Activated CD4-positive, alpha-beta T cell treated with anti-CD3 and anti-CD28 coated beads, Interleukin-2, amount 10 ng/mL, durations not matched to agents 7 days and 5 days (primary cell): ENCODE results near the gene MARCKSL1. TPM values are rescaled to one million over a fixed set of nuclear protein-coding genes. Genes with fewer than 3 reads are reported as not detected.

Source experiments
- CTCF ChIA-PET: fragments of 350-600 bp; sonication (Branson Sonifier 250); formaldehyde crosslinking; loops from one replicate; lab custom pipeline; 2021; ENCODE audit warnings: antibody characterized with exemption; lab: Charles Lee
- POLR2A ChIA-PET: fragments of 350-600 bp; sonication (Branson Sonifier 250); formaldehyde crosslinking; loops from one replicate; lab custom pipeline; 2021; ENCODE audit warnings: antibody characterized with exemption; lab: Charles Lee
- DNase-seq: peaks from one replicate; pipeline ENCODE4 v3.0.0-alpha.2; 2020
- H3K27ac Mint-ChIP-seq: one replicate; pipeline ENCODE4 v1.8.0; 2021; ENCODE audit warnings: mild to moderate bottlenecking, moderate library complexity, mixed read lengths
- H3K27me3 Mint-ChIP-seq: one replicate; pipeline ENCODE4 v1.8.0; 2021; ENCODE audit warnings: mixed read lengths
- H3K36me3 Mint-ChIP-seq: one replicate; pipeline ENCODE4 v1.8.0; 2021; ENCODE audit warnings: low read depth, mixed read lengths
- H3K4me1 Mint-ChIP-seq: one replicate; pipeline ENCODE4 v1.8.0; 2021; ENCODE audit warnings: mixed read lengths
- H3K4me3 Mint-ChIP-seq: one replicate; pipeline ENCODE4 v1.8.0; 2021; ENCODE audit warnings: mild to moderate bottlenecking, moderate library complexity, mixed read lengths
- H3K9me3 Mint-ChIP-seq: one replicate; pipeline ENCODE4 v1.8.0; 2021; ENCODE audit warnings: mixed read lengths
- total RNA-seq, 2 experiments: library from RNA; stranded (reverse); gene quantifications; one replicate each; pipeline ENCODE4 v1.2.3, GENCODE V29; 2021

Gene MARCKSL1
- total RNA-seq, 2 experiments from 2014 or later = 31.0 to 31.6 TPM

- Mint-ChIP-seq H3K9me3 (no peaks in the 10 kb centered on the region), H3K4me1 (peaks cover 51% of the 10 kb centered on the region), H3K36me3 (peaks cover 22% of the 10 kb centered on the region), H3K4me3 (peak overlapping the region; percentile 58), H3K27me3 (no peaks in the 10 kb centered on the region), H3K27ac (no peak overlapping the region)
- POLR2A ChIA-PET = interaction anchor here (0.7 kb wide), 1 partner anchor 10 kb away, joined by 3 read pairs; no protein-coding TSS in a partner anchor
- DNase-seq = peak; percentile 54
- CTCF ChIA-PET = interaction anchor here (0.5 to 1.8 kb wide), 8 partner anchors 10 to 338 kb away, joined by 3 to 6 read pairs (median 4); partner anchors contain the start of gene TMEM39B
Observed at GRCh38 chr1:32336963-32337675, 1.1 kb upstream of the MARCKSL1 start.

DNA sequence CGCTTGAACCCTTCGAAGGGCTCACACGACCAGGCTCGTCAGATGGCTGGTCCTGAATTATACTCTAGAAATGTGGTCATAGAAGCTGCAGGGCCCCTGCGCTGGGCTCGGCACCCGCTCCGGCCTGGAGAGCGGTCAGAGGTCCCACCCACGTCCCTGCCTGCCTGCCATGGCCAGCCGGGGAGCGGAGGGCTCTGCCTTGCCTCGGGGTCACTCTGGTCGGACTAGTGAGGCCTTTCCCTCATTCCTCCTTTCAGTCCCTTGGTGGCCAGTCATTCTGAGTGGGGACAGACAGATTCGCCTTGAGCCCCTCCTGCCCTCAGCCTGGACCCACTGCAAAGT lies 529 bp upstream of the MARCKSL1 start:
- Mint-ChIP-seq H3K36me3 (peaks cover 27% of the 10 kb centered on the region), H3K27me3 (no peaks in the 10 kb centered on the region), H3K9me3 (no peaks in the 10 kb centered on the region), H3K4me3 (peak overlapping the region; percentile 58), H3K4me1 (peaks cover 50% of the 10 kb centered on the region), H3K27ac (no peak overlapping the region)
- ChIA-PET POLR2A (interaction anchor here (0.9 to 1.4 kb wide), 6 partner anchors 8 to 121 kb away, joined by 3 to 6 read pairs (median 4); no protein-coding TSS in a partner anchor), CTCF (interaction anchor here (0.7 to 1.8 kb wide), 6 partner anchors 8 to 121 kb away, joined by 3 to 6 read pairs (median 4); no protein-coding TSS in a partner anchor)
- no peak for DNase-seq

DNA sequence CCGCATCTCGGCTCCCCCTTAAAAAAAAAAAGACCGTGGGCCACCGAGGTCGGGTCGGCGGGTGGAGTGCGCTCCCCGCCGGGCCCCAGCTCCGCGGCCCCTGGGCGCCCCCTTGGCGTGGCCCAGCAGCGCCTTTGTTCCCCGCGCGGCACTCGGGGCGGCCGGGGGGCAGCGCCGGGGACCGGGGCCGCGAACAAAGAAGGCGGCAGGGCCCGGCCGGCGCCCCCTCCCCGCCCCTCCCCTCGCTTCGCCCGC lies 571 bp downstream of the MARCKSL1 start:
- Mint-ChIP-seq H3K4me1 (peaks cover 48% of the 10 kb centered on the region), H3K27ac (no peak overlapping the region), H3K27me3 (no peaks in the 10 kb centered on the region), H3K36me3 (peaks cover 37% of the 10 kb centered on the region), H3K9me3 (no peaks in the 10 kb centered on the region), H3K4me3 (peak overlapping the region; percentile 82)
- CTCF ChIA-PET = interaction anchor here (0.5 to 1.4 kb wide), 5 partner anchors 13 to 87 kb away, joined by 3 to 5 read pairs (median 5); no protein-coding TSS in a partner anchor
- POLR2A ChIA-PET = interaction anchor here (0.5 to 1.4 kb wide), 8 partner anchors 12 to 119 kb away, joined by 3 to 6 read pairs (median 4); no protein-coding TSS in a partner anchor
- no peak for DNase-seq

DNA sequence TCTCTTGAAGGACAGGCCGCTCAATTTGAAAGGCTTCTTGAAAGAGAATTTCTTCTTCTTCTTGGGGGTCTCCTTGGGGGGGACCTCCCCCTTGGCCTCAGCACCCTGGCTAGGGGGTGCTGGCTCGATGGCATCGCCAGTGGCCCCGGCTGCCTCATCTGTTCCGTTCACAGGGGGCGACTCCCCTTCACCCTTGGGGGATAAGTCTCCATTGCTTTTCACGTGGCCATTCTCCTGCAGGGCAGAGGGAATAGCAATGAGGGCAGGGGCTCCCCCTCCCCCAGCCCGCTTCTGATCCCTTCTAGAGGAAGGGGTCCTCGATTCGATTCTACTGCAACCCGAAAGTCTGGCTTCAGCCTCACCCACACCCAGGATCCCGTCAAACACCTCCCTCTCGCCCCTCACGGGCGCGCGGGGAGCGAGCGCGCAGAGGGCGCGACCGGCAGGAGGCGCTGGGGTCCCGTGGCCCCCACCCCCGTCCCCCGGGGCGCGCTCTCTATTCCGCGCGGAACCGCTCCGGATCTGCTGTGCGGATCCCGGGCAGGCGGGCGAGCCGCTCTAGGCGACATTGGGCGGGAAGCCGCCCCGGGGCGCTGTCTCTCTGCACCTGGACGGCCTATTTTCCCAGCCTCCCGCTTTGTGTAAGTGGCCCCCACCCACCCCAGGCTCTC lies 1.0 kb downstream of the MARCKSL1 start:
- H3K9me3 Mint-ChIP-seq = no peaks in the 10 kb centered on the region
- H3K4me3 Mint-ChIP-seq = peak overlapping the region; percentile 82
- no peak overlapping the region for H3K27ac Mint-ChIP-seq

DNA sequence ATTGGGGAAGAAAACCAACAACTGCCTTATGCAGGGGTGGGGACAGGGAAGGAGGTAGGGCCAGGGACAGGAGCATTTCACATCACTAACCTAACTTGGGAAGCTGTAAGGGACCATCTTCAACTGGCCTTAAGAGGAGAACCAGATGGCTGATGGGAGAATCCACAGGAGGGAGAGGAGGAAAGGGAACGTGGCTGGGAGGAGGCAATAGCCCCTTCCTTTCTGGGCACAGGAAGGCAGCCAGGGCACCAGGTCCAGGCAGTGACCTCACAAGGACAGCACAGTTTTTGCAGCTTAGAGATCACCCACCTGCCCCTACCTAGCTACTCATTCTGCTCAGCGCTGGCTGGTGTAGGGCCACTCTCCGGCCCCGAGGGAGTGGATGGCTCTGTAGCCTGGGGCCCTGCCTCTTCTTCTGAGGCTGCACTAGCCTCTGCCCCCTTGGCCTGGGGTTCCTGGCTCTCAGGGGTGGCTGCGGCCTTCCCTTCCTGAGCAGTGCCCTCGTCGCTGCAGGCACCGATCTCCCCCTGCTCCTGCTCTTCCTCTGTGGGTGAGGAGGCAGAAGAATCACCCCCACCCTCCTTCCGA lies 1.7 kb downstream of the MARCKSL1 start:
- Mint-ChIP-seq H3K36me3 (peaks cover 43% of the 10 kb centered on the region), H3K27me3 (no peaks in the 10 kb centered on the region), H3K9me3 (no peaks in the 10 kb centered on the region), H3K27ac (peak overlapping the region; percentile 22), H3K4me1 (peaks cover 49% of the 10 kb centered on the region), H3K4me3 (peak overlapping the region; percentile 82)
- ChIA-PET POLR2A (interaction anchor here (0.6 kb wide), 1 partner anchor 29 kb away, joined by 4 read pairs; no protein-coding TSS in a partner anchor), CTCF (no interaction called here)
- DNase-seq = no peak

More for the DNA sequence above, 1.0 kb downstream of the MARCKSL1 start:
- ChIA-PET CTCF (interaction anchor here (0.6 to 0.7 kb wide), 3 partner anchors 12 to 87 kb away, joined by 3 to 5 read pairs (median 5); no protein-coding TSS in a partner anchor), POLR2A (interaction anchor here (0.6 to 1.4 kb wide), 5 partner anchors 13 to 119 kb away, joined by 3 to 6 read pairs (median 4); no protein-coding TSS in a partner anchor)
- DNase-seq = peak; percentile 56
- Mint-ChIP-seq H3K4me1 (peaks cover 48% of the 10 kb centered on the region), H3K36me3 (peaks cover 38% of the 10 kb centered on the region), H3K27me3 (no peaks in the 10 kb centered on the region)

- H3K9me3 Mint-ChIP-seq = no peaks in the 10 kb centered on the region
- no peak for DNase-seq
- POLR2A ChIA-PET = no interaction called here
- no peak overlapping the region for H3K27ac Mint-ChIP-seq
- H3K4me3 Mint-ChIP-seq = peak overlapping the region; percentile 9
- H3K4me1 Mint-ChIP-seq = peaks cover 44% of the 10 kb centered on the region
- H3K27me3 Mint-ChIP-seq = no peaks in the 10 kb centered on the region
- CTCF ChIA-PET = interaction anchor here (0.7 to 1.9 kb wide), 6 partner anchors 9 to 85 kb away, joined by 3 to 7 read pairs (median 4); no protein-coding TSS in a partner anchor
- peaks cover 50% of the 10 kb centered on the region for H3K36me3 Mint-ChIP-seq
Observed at GRCh38 chr1:32333251-32333963, 2.6 kb downstream of the MARCKSL1 start.

DNA sequence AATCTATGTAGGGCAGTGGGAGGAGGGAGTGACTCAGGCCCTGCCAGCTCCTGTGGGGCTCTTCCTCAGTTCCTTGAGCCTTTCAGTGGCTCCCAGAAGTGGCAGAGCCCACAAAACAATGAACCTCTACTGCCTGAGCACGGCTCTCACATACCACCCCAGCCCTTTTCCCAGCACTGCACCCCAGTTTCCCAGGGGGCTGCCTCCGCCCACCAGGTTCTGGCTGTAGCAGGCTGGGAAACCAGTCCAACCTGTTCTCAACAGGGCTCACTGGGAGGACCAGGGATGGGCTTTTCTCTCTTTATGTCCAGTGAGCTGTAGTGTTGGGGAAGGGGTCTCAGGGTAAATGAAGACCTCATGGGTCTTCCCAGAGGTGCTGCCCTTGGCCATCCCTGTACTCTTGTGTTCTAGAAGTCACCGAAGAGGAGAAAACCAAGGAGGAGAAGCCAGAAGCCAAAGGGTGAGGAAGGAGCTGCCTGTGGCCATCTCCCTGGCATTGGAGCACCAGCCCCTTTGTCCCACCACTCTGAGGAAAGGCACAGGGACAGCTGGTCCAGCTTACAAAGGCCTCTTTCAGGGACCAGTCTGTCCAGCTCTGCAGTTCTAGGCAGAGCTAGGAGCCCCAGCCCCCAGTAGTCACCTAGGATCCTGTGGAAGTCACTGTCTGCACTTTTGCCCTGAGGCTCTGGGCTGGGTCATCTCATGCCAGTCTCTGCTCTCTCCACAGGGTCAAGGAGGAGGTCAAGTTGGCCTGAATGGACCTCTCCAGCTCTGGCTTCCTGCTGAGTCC lies 3.5 kb downstream of the MARCKSL1 start:
- POLR2A ChIA-PET = no interaction called here
- CTCF ChIA-PET = interaction anchor here (0.7 to 1.9 kb wide), 8 partner anchors 9 to 90 kb away, joined by 3 to 7 read pairs (median 4); no protein-coding TSS in a partner anchor
- H3K4me1 Mint-ChIP-seq = peaks cover 38% of the 10 kb centered on the region
- H3K9me3 Mint-ChIP-seq = no peaks in the 10 kb centered on the region
- no peak overlapping the region for H3K4me3 Mint-ChIP-seq
- DNase-seq = no peak
- no peaks in the 10 kb centered on the region for H3K27me3 Mint-ChIP-seq
- no peak overlapping the region for H3K27ac Mint-ChIP-seq
- H3K36me3 Mint-ChIP-seq = peaks cover 58% of the 10 kb centered on the region

- no peak overlapping the region for H3K27ac Mint-ChIP-seq
- POLR2A ChIA-PET = no interaction called here
Observed at GRCh38 chr1:32331549-32331948, 4.5 kb downstream of the MARCKSL1 start.

GRCh38 chr1:32330558-32331151 lies 5.4 kb downstream of the MARCKSL1 start:
- Mint-ChIP-seq H3K27me3 (no peaks in the 10 kb centered on the region), H3K4me3 (no peak overlapping the region), H3K9me3 (no peaks in the 10 kb centered on the region), H3K4me1 (peaks cover 29% of the 10 kb centered on the region), H3K36me3 (peaks cover 66% of the 10 kb centered on the region), H3K27ac (no peak overlapping the region)
- POLR2A ChIA-PET = no interaction called here
- CTCF ChIA-PET = interaction anchor here (0.5 to 1.6 kb wide), 3 partner anchors 8 to 880 kb away, joined by 3 to 10 read pairs (median 5); no protein-coding TSS in a partner anchor
- no peak for DNase-seq

More at GRCh38 chr1:32331549-32331948, 4.5 kb downstream of the MARCKSL1 start:
- peaks cover 29% of the 10 kb centered on the region for H3K4me1 Mint-ChIP-seq
- H3K4me3 Mint-ChIP-seq = no peak overlapping the region
- H3K27me3 Mint-ChIP-seq = no peaks in the 10 kb centered on the region
- H3K36me3 Mint-ChIP-seq = peaks cover 63% of the 10 kb centered on the region
- DNase-seq = no peak
- CTCF ChIA-PET = interaction anchor here (1.2 to 1.6 kb wide), 3 partner anchors 9 to 89 kb away, joined by 5 to 10 read pairs (median 5); no protein-coding TSS in a partner anchor
- no peaks in the 10 kb centered on the region for H3K9me3 Mint-ChIP-seq

DNA sequence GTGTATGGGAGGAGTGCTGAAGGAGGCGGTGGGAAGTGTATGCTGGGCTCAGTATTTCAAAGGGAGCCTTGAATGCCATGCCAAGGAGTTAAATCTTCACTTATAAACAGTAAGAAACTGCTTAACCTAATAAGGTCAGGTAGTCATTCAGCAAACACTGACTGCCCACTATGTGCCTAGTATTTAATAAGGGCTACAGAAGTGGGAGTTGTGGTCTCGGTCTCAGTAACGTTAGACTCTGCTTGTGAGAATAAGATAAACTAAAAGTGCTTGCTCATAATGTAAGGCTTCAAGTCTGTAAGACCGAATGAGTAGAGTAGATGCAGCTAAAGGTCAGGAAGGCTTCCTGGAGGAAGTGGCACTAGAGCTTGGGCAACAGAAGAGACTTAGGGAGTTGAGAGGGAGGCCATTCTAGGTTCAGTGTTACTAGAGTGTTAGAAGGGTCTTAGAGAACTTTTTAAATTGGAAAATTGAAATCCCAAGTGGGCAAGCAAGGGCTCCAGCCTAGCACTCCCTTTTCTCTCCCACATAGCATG lies 6.0 kb downstream of the MARCKSL1 start:
- Mint-ChIP-seq H3K9me3 (no peaks in the 10 kb centered on the region), H3K36me3 (peaks cover 72% of the 10 kb centered on the region), H3K4me1 (peaks cover 32% of the 10 kb centered on the region), H3K27me3 (no peaks in the 10 kb centered on the region), H3K27ac (no peak overlapping the region), H3K4me3 (no peak overlapping the region)
- no peak for DNase-seq
- CTCF ChIA-PET = interaction anchor here (0.5 kb wide), 1 partner anchor 881 kb away, joined by 3 read pairs; no protein-coding TSS in a partner anchor
- POLR2A ChIA-PET = no interaction called here

- Mint-ChIP-seq H3K4me1 (peaks cover 32% of the 10 kb centered on the region), H3K36me3 (peaks cover 67% of the 10 kb centered on the region), H3K27ac (no peak overlapping the region), H3K27me3 (no peaks in the 10 kb centered on the region), H3K9me3 (no peaks in the 10 kb centered on the region), H3K4me3 (no peak overlapping the region)
- ChIA-PET CTCF (interaction anchor here (0.6 kb wide), 1 partner anchor 290 kb away, joined by 5 read pairs; no protein-coding TSS in a partner anchor), POLR2A (no interaction called here)
- no peak for DNase-seq
Observed at GRCh38 chr1:32327204-32327603, 8.8 kb downstream of the MARCKSL1 start.
